SU-DHL-6 (cell line): ENCODE data around the gene RNPC3.

ENCODE experiments used
- CTCF ChIP-seq: fragments of 200-600 bp; sonication (generic); IDR thresholded peaks from one replicate; pipeline ENCODE4 v1.5.1; 2017; ENCODE audit warnings: antibody characterized with exemption, mild to moderate bottlenecking, low read length, moderate library complexity; ENCODE audit not compliant: insufficient read depth, poor library complexity, severe bottlenecking
- EZH2phosphoT487 ChIP-seq: fragments of 200-600 bp; sonication (generic), shearing (Covaris generic); conservative IDR thresholded peaks from 2 replicates; pipeline ENCODE4 v1.6.1; 2018; ENCODE audit warnings: mild to moderate bottlenecking, antibody characterized with exemption, low read length, moderate library complexity, mixed read lengths

DNA sequence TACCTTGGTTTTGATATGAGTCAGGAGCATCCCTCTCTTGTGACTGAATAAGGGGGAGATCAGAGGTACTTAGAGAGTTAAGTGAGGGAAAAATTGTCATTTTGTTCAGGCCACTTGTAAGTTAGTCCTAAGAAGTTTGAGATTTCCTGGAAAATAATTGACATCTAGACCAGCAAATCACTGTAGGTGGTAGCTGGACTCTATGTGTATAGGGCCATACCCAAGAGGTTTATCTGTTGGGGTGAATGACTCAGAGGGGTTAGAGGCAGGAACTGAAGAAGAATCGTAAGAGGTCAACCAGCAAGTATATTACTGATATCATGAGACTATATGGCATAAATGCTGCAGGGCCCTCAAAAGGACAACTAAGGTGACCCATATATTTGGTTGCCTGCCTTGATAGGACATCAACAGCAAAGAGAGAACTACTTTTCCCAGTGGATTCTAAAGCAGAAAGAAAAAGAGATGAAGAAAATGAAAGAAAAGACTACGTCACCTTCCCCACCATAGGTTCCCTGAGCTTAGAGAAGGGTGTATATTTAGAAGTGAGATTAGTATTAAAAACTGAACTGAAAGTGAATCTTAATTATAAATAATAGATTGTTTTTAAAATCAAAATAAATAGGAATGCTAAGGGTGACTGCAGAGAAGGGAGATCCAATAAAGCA lies 8.0 kb upstream of the RNPC3 start:
- TF ChIP-seq CTCF = no peak
- no peak for TF ChIP-seq EZH2phosphoT487
